Upper lobe of left lung (tissue), 4 donors: ENCODE measurements around the gene DOCK11.

Experiments used
- CTCF ChIP-seq, 6 experiments: fragments of 450-650 bp in 4 of 6; fragments of 200-600 bp in 2 of 6; sonication (generic) in 2 of 6; IDR thresholded peaks; one replicate each; pipeline ENCODE4 v1.5.1; 2016 to 2019; ENCODE audit warnings: antibody characterized with exemption in 6 of 6
- POLR2AphosphoS5 ChIP-seq, 2 donors: sonication (generic); formaldehyde crosslinking; IDR thresholded peaks; one replicate each; pipeline ENCODE4 v1.5.1; 2017; ENCODE audit warnings: antibody characterized with exemption in 2 of 2

GRCh38 chrX:118493653-118494297 is 1.8 kb upstream of the DOCK11 start:
- TF ChIP-seq CTCF (IDR thresholded peaks at IDR 0.05) (no peak), POLR2AphosphoS5 (IDR thresholded peaks at IDR 0.05) (no peak)
